Skeletal muscle satellite cell (primary cell): Measurements from ENCODE around the gene HGFAC.

Source experiments
- H3K27me3 ChIP-seq: 2 replicates; pipeline ENCODE4 v1.7.0; 2013; ENCODE audit warnings: low read length; ENCODE audit not compliant: control insufficient read depth, insufficient read depth
- H3K36me3 ChIP-seq: 2 replicates; pipeline ENCODE4 v1.7.0; 2013; ENCODE audit warnings: mild to moderate bottlenecking, control low read depth, low read length; ENCODE audit not compliant: insufficient read depth
- H3K4me1 ChIP-seq: 2 replicates; pipeline ENCODE4 v1.7.0; 2013; ENCODE audit warnings: low read length; ENCODE audit not compliant: control insufficient read depth, insufficient read depth
- H3K4me2 ChIP-seq: 2 replicates; pipeline ENCODE4 v1.7.0; 2013; ENCODE audit warnings: mild to moderate bottlenecking, low read length
- H3K4me3 ChIP-seq: 2 replicates; pipeline ENCODE4 v1.7.0; 2013; ENCODE audit warnings: low read length
- H3K9ac ChIP-seq: 2 replicates; pipeline ENCODE4 v1.7.0; 2013; ENCODE audit warnings: mild to moderate bottlenecking, low read depth, low read length, moderate library complexity
- H3K9me3 ChIP-seq: replicated peaks from 2 replicates; pipeline ENCODE4 v1.7.0; 2013; ENCODE audit warnings: mild to moderate bottlenecking, control low read depth, low read length

The HGFAC gene

DNA sequence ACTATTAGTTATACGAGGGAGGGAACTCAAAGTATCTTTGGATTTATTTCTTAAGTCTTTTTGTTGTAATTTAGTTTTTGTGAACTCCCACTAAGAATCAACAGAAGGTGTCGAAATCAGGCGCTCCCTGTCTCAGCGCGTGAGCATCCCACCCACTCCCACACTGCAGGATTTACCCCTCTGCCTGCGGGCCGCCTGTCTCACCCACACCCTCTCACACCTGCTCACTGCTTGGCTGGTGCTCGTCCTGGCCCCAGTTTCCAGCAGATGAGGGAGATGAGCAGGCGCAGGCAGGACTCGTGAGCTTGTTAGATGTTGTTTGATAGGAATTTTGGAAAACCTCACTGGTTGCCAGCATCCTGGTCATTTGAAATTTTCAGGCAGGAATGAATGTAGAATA, 20.8 kb upstream of the HGFAC start:
- H3K36me3 ChIP-seq = peaks cover 13% of the 10 kb centered on the region

DNA sequence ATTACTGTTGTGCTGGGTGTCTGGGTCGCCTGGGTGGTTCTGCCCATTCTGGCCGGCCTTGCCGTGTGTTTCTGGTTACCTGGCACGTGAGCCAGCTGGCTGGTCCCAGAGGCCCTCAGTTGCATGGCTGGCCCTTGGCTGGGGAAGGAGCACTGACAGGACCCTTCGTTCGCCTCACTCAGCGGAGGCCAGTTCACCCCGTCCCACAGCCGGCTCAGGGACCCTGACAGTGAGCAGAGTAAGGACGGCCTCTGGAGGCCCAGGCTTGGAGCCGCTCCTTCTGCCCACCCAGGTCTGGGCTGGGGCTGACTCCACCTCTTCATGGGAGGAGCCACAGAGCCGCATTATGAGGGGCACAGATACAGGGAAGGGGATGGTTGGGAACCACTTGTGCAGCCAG, 20.3 kb upstream of the HGFAC start:
- H3K36me3 ChIP-seq = peaks cover 13% of the 10 kb centered on the region
- no peaks in the 10 kb centered on the region for H3K9me3 ChIP-seq
- H3K4me1 ChIP-seq = no peaks in the 10 kb centered on the region
- no peak overlapping the region for H3K9ac ChIP-seq
- no peaks in the 10 kb centered on the region for H3K27me3 ChIP-seq
- no peak overlapping the region for H3K4me2 ChIP-seq
- no peak overlapping the region for H3K4me3 ChIP-seq

More for the DNA sequence above, 20.8 kb upstream of the HGFAC start:
- Histone ChIP-seq H3K4me1 (no peaks in the 10 kb centered on the region), H3K9ac (no peak overlapping the region), H3K4me3 (no peak overlapping the region), H3K27me3 (no peaks in the 10 kb centered on the region), H3K9me3 (no peaks in the 10 kb centered on the region), H3K4me2 (no peak overlapping the region)

- Histone ChIP-seq H3K4me3 (no peak overlapping the region), H3K27me3 (no peaks in the 10 kb centered on the region), H3K4me1 (no peaks in the 10 kb centered on the region), H3K4me2 (no peak overlapping the region), H3K9ac (no peak overlapping the region), H3K9me3 (no peaks in the 10 kb centered on the region), H3K36me3 (peaks cover 9% of the 10 kb centered on the region)
Observed at GRCh38 chr4:3422241-3422801, 19.4 kb upstream of the HGFAC start.

- Histone ChIP-seq H3K4me3 (no peak overlapping the region), H3K4me2 (no peak overlapping the region), H3K27me3 (no peaks in the 10 kb centered on the region), H3K4me1 (no peaks in the 10 kb centered on the region), H3K9me3 (no peaks in the 10 kb centered on the region), H3K9ac (no peak overlapping the region), H3K36me3 (peaks cover 3% of the 10 kb centered on the region)
Observed at GRCh38 chr4:3422808-3423297, 18.9 kb upstream of the HGFAC start.

- Histone ChIP-seq H3K27me3 (no peaks in the 10 kb centered on the region), H3K9ac (no peak overlapping the region), H3K36me3 (peaks cover 3% of the 10 kb centered on the region), H3K4me3 (no peak overlapping the region), H3K4me2 (no peak overlapping the region), H3K9me3 (no peaks in the 10 kb centered on the region), H3K4me1 (no peaks in the 10 kb centered on the region)
Observed at GRCh38 chr4:3423406-3423805, 18.4 kb upstream of the HGFAC start.

DNA sequence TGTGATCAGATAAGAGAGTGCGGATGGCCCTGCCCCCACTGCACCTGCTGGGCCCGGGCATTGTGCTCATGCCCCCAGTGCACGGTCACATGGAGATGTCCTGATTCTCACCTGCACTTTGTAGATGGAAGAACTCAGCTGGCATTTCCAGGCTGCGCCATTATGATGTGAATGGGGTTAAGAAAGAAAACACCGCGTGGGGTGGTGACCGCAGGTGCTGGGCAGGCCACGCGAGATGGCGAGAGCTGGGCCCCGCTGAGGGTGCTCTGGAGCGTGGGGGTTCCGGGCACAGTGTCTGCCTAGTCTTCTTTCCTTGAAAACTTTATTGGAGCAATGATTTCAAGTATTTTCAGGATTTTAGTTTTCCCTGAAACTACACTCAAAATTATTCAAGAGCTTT, 17.8 kb upstream of the HGFAC start:
- no peaks in the 10 kb centered on the region for H3K4me1 ChIP-seq
- no peak overlapping the region for H3K4me3 ChIP-seq
- no peaks in the 10 kb centered on the region for H3K9me3 ChIP-seq
- H3K4me2 ChIP-seq = no peak overlapping the region
- H3K27me3 ChIP-seq = no peaks in the 10 kb centered on the region
- H3K9ac ChIP-seq = no peak overlapping the region
- H3K36me3 ChIP-seq = peaks cover 4% of the 10 kb centered on the region

GRCh38 chr4:3424522-3425095, 17.2 kb upstream of the HGFAC start:
- Histone ChIP-seq H3K4me1 (no peaks in the 10 kb centered on the region), H3K9me3 (no peaks in the 10 kb centered on the region), H3K36me3 (peaks cover 11% of the 10 kb centered on the region), H3K9ac (no peak overlapping the region), H3K4me2 (no peak overlapping the region), H3K27me3 (no peaks in the 10 kb centered on the region), H3K4me3 (no peak overlapping the region)

- H3K9me3 ChIP-seq = no peaks in the 10 kb centered on the region
- no peak overlapping the region for H3K4me2 ChIP-seq
- no peaks in the 10 kb centered on the region for H3K4me1 ChIP-seq
- H3K4me3 ChIP-seq = no peak overlapping the region
- no peak overlapping the region for H3K9ac ChIP-seq
- no peaks in the 10 kb centered on the region for H3K27me3 ChIP-seq
- H3K36me3 ChIP-seq = peaks cover 13% of the 10 kb centered on the region
Observed at GRCh38 chr4:3426465-3427133, 15.2 kb upstream of the HGFAC start.

GRCh38 chr4:3427134-3427476, 14.7 kb upstream of the HGFAC start:
- Histone ChIP-seq H3K27me3 (no peaks in the 10 kb centered on the region), H3K4me1 (no peaks in the 10 kb centered on the region), H3K4me2 (no peak overlapping the region), H3K9me3 (no peaks in the 10 kb centered on the region), H3K9ac (no peak overlapping the region), H3K4me3 (no peak overlapping the region), H3K36me3 (peaks cover 13% of the 10 kb centered on the region)

DNA sequence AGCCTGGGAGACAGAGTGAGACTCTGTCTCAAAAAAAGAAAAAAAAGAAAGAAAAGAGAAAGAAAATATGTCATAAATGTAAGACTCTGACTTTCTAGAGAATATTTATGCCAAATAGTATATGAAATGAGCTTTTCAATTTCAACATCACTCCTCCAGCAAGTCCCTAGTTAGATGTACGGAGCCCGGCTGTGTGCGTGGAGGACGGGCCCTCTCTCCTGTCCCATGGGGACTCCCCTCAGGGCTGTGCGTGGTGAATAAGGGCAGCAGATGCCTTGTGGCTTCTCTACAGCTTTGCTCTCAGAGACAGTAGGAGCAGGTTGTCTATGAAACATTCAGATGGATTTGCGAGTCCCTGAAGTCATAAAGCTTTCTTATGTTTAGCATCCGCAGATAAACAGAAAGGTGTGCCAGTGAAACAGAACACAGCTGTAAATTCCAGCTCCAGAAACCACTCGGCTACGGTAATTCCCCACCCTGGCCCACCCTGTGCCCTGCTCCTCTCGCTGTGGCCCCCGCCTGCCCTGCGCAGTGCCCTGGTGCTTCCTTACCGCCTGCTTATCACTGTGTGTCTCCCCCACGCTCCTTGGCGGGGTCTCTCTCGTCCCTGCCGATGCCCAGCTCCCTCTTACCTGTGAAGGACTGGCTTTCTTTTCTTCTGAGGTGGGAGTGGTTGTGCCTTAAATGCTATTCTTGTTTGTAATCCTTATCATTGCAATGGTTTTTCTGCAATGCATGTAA, 13.9 kb upstream of the HGFAC start:
- Histone ChIP-seq H3K9me3 (no peaks in the 10 kb centered on the region), H3K27me3 (no peaks in the 10 kb centered on the region), H3K4me2 (no peak overlapping the region), H3K9ac (no peak overlapping the region), H3K36me3 (peaks cover 10% of the 10 kb centered on the region), H3K4me3 (no peak overlapping the region), H3K4me1 (no peaks in the 10 kb centered on the region)

GRCh38 chr4:3429651-3430050, 12.1 kb upstream of the HGFAC start:
- Histone ChIP-seq H3K36me3 (peaks cover 10% of the 10 kb centered on the region), H3K4me1 (no peaks in the 10 kb centered on the region), H3K4me3 (no peak overlapping the region), H3K9me3 (no peaks in the 10 kb centered on the region), H3K27me3 (no peaks in the 10 kb centered on the region), H3K4me2 (no peak overlapping the region), H3K9ac (no peak overlapping the region)
